ENCODE data around the gene C6.
A peak's percentile ranks its signal among the peaks of the same experiment; 100 is the strongest.

Gene C6

DNA sequence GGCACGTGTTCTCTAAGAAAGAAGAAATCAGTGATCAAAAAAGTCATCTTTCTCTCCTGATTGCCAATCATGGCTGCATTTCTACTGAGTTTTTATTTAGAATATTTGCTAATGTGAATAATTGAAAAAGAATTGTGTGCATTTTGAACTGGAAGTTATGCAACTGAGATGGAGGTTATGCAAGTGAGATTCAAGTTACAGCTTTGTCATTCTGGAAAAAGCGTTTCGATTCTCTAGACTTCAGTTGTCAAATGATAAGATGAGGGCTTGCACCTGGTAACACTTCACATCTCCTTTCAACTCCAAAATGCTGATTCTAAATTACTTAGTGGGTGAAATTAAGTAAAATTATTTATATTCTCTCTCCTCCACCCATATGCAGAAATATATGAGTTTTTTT, 36.4 kb downstream of the C6 start:
- no peaks in the 10 kb centered on the region for H3K9me3 ChIP-seq (ENCODE audit: low read depth, low read length)
- no peak for DNase-seq (ENCODE audit: low read depth, low spot score)
- no peak for TF ChIP-seq EZH2 (IDR thresholded peaks at IDR 0.05)
- TF ChIP-seq POLR2AphosphoS5 (IDR thresholded peaks at IDR 0.05; ENCODE audit: borderline replicate concordance, low read depth, low read length): no peak
- TF ChIP-seq FOXP2 (optimal IDR thresholded peaks at IDR 0.05; ENCODE audit: control extremely low read depth, extremely low read length, insufficient read depth): no peak

DNA sequence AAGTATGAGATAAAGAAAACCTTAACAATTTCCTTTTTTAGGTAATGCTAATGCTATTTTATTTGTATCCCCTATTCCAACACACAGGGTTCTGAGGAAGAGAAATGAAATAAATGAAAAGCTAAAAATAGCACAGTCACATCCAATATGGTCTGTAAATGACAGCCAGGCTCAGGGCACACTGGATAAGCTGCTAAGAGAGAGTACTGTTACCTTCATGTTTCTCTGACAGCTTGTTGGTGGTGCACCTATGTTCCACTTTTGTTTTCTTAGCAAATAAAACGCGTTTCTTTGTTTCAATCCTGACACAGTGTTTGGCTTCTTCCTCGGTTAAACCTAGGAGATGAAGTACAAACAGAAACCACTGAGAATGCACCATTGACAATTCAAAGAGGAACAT, 41.3 kb downstream of the C6 start:
- Histone ChIP-seq H3K4me3 (no peak overlapping the region), H3K36me3 (ENCODE audit: insufficient read depth, low read length) (no peaks in the 10 kb centered on the region), H3K9ac (ENCODE audit: insufficient read length) (no peak overlapping the region), H3K27ac (no peak overlapping the region), H3K9me3 (ENCODE audit: low read depth, low read length) (no peaks in the 10 kb centered on the region)
- no peak for TF ChIP-seq FOXP2 (optimal IDR thresholded peaks at IDR 0.05; ENCODE audit: control extremely low read depth, extremely low read length, insufficient read depth)
- TF ChIP-seq EZH2 (IDR thresholded peaks at IDR 0.05): no peak
- DNase-seq (ENCODE audit: low read depth, low spot score): no peak

More for the DNA sequence above, 36.4 kb downstream of the C6 start:
- Histone ChIP-seq H3K36me3 (ENCODE audit: insufficient read depth, low read length) (no peaks in the 10 kb centered on the region), H3K27ac (no peak overlapping the region), H3K9ac (ENCODE audit: insufficient read length) (no peak overlapping the region), H3K4me3 (no peak overlapping the region)

GRCh38 chr5:41161271-41161670, 52.1 kb downstream of the C6 start:
- no peaks in the 10 kb centered on the region for H3K36me3 ChIP-seq (ENCODE audit: insufficient read depth, low read length)

GRCh38 chr5:41157272-41157894, 55.9 kb downstream of the C6 start:
- no peak overlapping the region for H3K27ac ChIP-seq
- H3K36me3 ChIP-seq (ENCODE audit: insufficient read depth, low read length): no peaks in the 10 kb centered on the region
- no peak for TF ChIP-seq EZH2 (IDR thresholded peaks at IDR 0.05)
- TF ChIP-seq FOXP2 (optimal IDR thresholded peaks at IDR 0.05; ENCODE audit: control extremely low read depth, extremely low read length, insufficient read depth): no peak
- no peak for TF ChIP-seq POLR2AphosphoS5 (IDR thresholded peaks at IDR 0.05; ENCODE audit: borderline replicate concordance, low read depth, low read length)
- no peak for DNase-seq (ENCODE audit: low read depth, low spot score)
- no peak overlapping the region for H3K4me3 ChIP-seq
- no peaks in the 10 kb centered on the region for H3K9me3 ChIP-seq (ENCODE audit: low read depth, low read length)
- no peak overlapping the region for H3K9ac ChIP-seq (ENCODE audit: insufficient read length)

More at GRCh38 chr5:41161271-41161670, 52.1 kb downstream of the C6 start:
- Histone ChIP-seq H3K9ac (ENCODE audit: insufficient read length) (no peak overlapping the region), H3K27ac (no peak overlapping the region), H3K4me3 (no peak overlapping the region), H3K9me3 (ENCODE audit: low read depth, low read length) (no peaks in the 10 kb centered on the region)
- DNase-seq (ENCODE audit: low read depth, low spot score): no peak
- TF ChIP-seq EZH2 (IDR thresholded peaks at IDR 0.05) (no peak), FOXP2 (optimal IDR thresholded peaks at IDR 0.05; ENCODE audit: control extremely low read depth, extremely low read length, insufficient read depth) (no peak), POLR2AphosphoS5 (IDR thresholded peaks at IDR 0.05; ENCODE audit: borderline replicate concordance, low read depth, low read length) (no peak)

- Histone ChIP-seq H3K27ac (no peak overlapping the region), H3K9me3 (ENCODE audit: low read depth, low read length) (no peaks in the 10 kb centered on the region), H3K36me3 (ENCODE audit: insufficient read depth, low read length) (no peaks in the 10 kb centered on the region), H3K4me3 (no peak overlapping the region), H3K9ac (ENCODE audit: insufficient read length) (no peak overlapping the region)
- TF ChIP-seq FOXP2 (optimal IDR thresholded peaks at IDR 0.05; ENCODE audit: control extremely low read depth, extremely low read length, insufficient read depth): no peak
- TF ChIP-seq POLR2AphosphoS5 (IDR thresholded peaks at IDR 0.05; ENCODE audit: borderline replicate concordance, low read depth, low read length): no peak
- TF ChIP-seq EZH2 (IDR thresholded peaks at IDR 0.05): no peak
- DNase-seq (ENCODE audit: low read depth, low spot score): no peak
Observed at GRCh38 chr5:41156739-41157138, 56.6 kb downstream of the C6 start.

GRCh38 chr5:41154491-41154890, 58.8 kb downstream of the C6 start:
- Histone ChIP-seq H3K4me3 (peak overlapping the region; percentile 10), H3K27ac (peak overlapping the region; percentile 22; the same call in 1 of the 2 replicates), H3K9me3 (ENCODE audit: low read depth, low read length) (no peaks in the 10 kb centered on the region), H3K36me3 (ENCODE audit: insufficient read depth, low read length) (no peaks in the 10 kb centered on the region), H3K9ac (ENCODE audit: insufficient read length) (no peak overlapping the region)
- DNase-seq (ENCODE audit: low read depth, low spot score): peak; percentile 40
- TF ChIP-seq FOXP2 (optimal IDR thresholded peaks at IDR 0.05; ENCODE audit: control extremely low read depth, extremely low read length, insufficient read depth): no peak
- TF ChIP-seq POLR2AphosphoS5 (IDR thresholded peaks at IDR 0.05; ENCODE audit: borderline replicate concordance, low read depth, low read length): no peak
- TF ChIP-seq EZH2 (IDR thresholded peaks at IDR 0.05): no peak

DNA sequence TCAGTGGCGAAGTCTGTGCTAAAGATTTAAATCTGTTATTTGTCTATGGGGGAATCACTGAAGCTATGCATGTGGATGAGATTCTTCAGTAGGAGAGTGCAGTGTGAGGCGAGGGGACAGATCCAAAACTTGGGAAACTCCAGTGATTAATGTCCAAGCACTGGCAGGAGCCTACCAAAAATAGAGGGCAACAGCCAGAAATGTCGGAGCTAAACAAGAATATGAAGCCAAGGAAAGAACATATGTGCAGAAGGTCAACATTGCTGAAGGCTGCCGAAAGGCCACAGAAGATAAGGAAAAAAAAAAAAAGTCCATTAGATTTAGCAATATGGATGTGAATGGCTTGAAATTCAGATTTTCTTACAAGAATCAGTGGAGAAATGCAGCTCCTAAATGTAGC, 61.8 kb downstream of the C6 start:
- no peaks in the 10 kb centered on the region for H3K36me3 ChIP-seq (ENCODE audit: insufficient read depth, low read length)
- H3K9ac ChIP-seq (ENCODE audit: insufficient read length): no peak overlapping the region
- DNase-seq (ENCODE audit: low read depth, low spot score): no peak
- H3K4me3 ChIP-seq: no peak overlapping the region
- TF ChIP-seq EZH2 (IDR thresholded peaks at IDR 0.05): no peak
- TF ChIP-seq POLR2AphosphoS5 (IDR thresholded peaks at IDR 0.05; ENCODE audit: borderline replicate concordance, low read depth, low read length): no peak
- no peak for TF ChIP-seq FOXP2 (optimal IDR thresholded peaks at IDR 0.05; ENCODE audit: control extremely low read depth, extremely low read length, insufficient read depth)
- no peak overlapping the region for H3K27ac ChIP-seq
- H3K9me3 ChIP-seq (ENCODE audit: low read depth, low read length): no peaks in the 10 kb centered on the region

GRCh38 chr5:41148448-41148847, 64.9 kb downstream of the C6 start:
- no peak overlapping the region for H3K27ac ChIP-seq
- no peak for DNase-seq (ENCODE audit: low read depth, low spot score)

DNA sequence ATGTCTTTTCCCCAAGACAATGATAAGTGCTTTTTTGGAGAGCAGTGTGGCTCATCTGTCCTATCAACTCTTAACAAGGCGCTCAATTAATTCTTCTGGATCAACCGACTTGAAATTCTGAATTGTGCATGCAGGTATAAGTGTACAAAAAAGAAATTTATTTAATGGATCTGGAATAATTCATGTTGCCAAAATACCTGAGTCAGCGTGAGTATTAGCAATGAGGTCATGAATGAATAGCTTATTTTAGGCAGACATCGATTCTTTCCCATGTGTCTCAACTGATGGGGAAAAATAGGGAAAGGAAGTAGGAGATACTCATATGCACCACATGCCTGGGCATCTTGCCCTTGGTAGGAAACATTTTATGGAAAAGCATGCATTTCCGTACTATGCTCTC, 68.0 kb downstream of the C6 start:
- TF ChIP-seq EZH2 (IDR thresholded peaks at IDR 0.05) (no peak), FOXP2 (optimal IDR thresholded peaks at IDR 0.05; ENCODE audit: control extremely low read depth, extremely low read length, insufficient read depth) (no peak), POLR2AphosphoS5 (IDR thresholded peaks at IDR 0.05; ENCODE audit: borderline replicate concordance, low read depth, low read length) (no peak)

More at GRCh38 chr5:41148448-41148847, 64.9 kb downstream of the C6 start:
- H3K36me3 ChIP-seq (ENCODE audit: insufficient read depth, low read length): no peaks in the 10 kb centered on the region
- no peak overlapping the region for H3K4me3 ChIP-seq
- no peaks in the 10 kb centered on the region for H3K9me3 ChIP-seq (ENCODE audit: low read depth, low read length)
- H3K9ac ChIP-seq (ENCODE audit: insufficient read length): no peak overlapping the region
- no peak for TF ChIP-seq EZH2 (IDR thresholded peaks at IDR 0.05)
- no peak for TF ChIP-seq FOXP2 (optimal IDR thresholded peaks at IDR 0.05; ENCODE audit: control extremely low read depth, extremely low read length, insufficient read depth)
- TF ChIP-seq POLR2AphosphoS5 (IDR thresholded peaks at IDR 0.05; ENCODE audit: borderline replicate concordance, low read depth, low read length): no peak

More for the DNA sequence above, 68.0 kb downstream of the C6 start:
- Histone ChIP-seq H3K36me3 (ENCODE audit: insufficient read depth, low read length) (no peaks in the 10 kb centered on the region), H3K27ac (no peak overlapping the region), H3K9me3 (ENCODE audit: low read depth, low read length) (no peaks in the 10 kb centered on the region), H3K4me3 (no peak overlapping the region), H3K9ac (ENCODE audit: insufficient read length) (no peak overlapping the region)
- no peak for DNase-seq (ENCODE audit: low read depth, low spot score)

Data from SK-N-MC (cell line).